WTC11 (cell line): Measurements from ENCODE around the gene TMEM234. TPM values are rescaled to one million over a fixed set of nuclear protein-coding genes. Genes with fewer than 3 reads are reported as not detected.

Experiments used
- ATAC-seq: fragments of 200-7000 bp; cut with Tn5 transposase; 2 replicates; pipeline ENCODE4 v1.10.0; 2021; ENCODE audit warnings: mild to moderate bottlenecking, moderate library complexity
- CTCF ChIA-PET: fragments of 300-600 bp; sonication (Branson Sonifier 250); formaldehyde crosslinking; loops from one replicate; lab custom pipeline; 2021; ENCODE audit warnings: antibody characterized with exemption; lab: Charles Lee
- POLR2A ChIA-PET: fragments of 350-600 bp; sonication (Branson Sonifier 250); formaldehyde crosslinking; loops from one replicate; lab custom pipeline; 2021; ENCODE audit warnings: antibody characterized with exemption; lab: Charles Lee
- DNase-seq: peaks from one replicate; pipeline ENCODE4 v3.0.0; 2021; ENCODE audit warnings: low spot score
- H3K27ac Mint-ChIP-seq: 2 replicates; pipeline ENCODE4 v1.8.0; 2021; ENCODE audit warnings: mixed read lengths
- H3K27me3 Mint-ChIP-seq: 2 replicates; pipeline ENCODE4 v1.8.0; 2021; ENCODE audit warnings: low read depth, mild to moderate bottlenecking, moderate library complexity, mixed read lengths
- H3K36me3 Mint-ChIP-seq: 2 replicates; pipeline ENCODE4 v1.8.0; 2021; ENCODE audit warnings: mixed read lengths
- H3K4me1 Mint-ChIP-seq: 2 replicates; pipeline ENCODE4 v1.8.0; 2022; ENCODE audit warnings: mixed read lengths
- H3K4me3 Mint-ChIP-seq: 2 replicates; pipeline ENCODE4 v1.8.0; 2021; ENCODE audit warnings: mild to moderate bottlenecking, moderate library complexity, mixed read lengths
- H3K9me3 Mint-ChIP-seq: 2 replicates; pipeline ENCODE4 v1.8.0; 2021; ENCODE audit warnings: mixed read lengths
- CTCF ChIP-seq: fragments of 200-600 bp; IDR thresholded peaks from 2 replicates; pipeline ENCODE4 v1.8.0; 2022; ENCODE audit warnings: antibody characterized with exemption
- E2F1 ChIP-seq: sonication (generic); formaldehyde crosslinking; IDR thresholded peaks from 2 replicates; pipeline ENCODE4 v1.8.0; 2022; ENCODE audit warnings: mild to moderate bottlenecking, missing genetic modification reagents
- EMX1 ChIP-seq: fragments of 250-450 bp; sonication (Bioruptor Pico); IDR thresholded peaks from 2 replicates; pipeline ENCODE4 v1.8.0; 2021; ENCODE audit warnings: mild to moderate bottlenecking
- FOXK1 ChIP-seq: sonication (generic); formaldehyde crosslinking; IDR thresholded peaks from 2 replicates; pipeline ENCODE4 v1.8.0; 2022; ENCODE audit warnings: mild to moderate bottlenecking, moderate library complexity, missing genetic modification reagents
- HMGA2 ChIP-seq: fragments of 250-450 bp; sonication (Bioruptor Pico); IDR thresholded peaks from 2 replicates; pipeline ENCODE4 v1.4.0; 2021; ENCODE audit warnings: mild to moderate bottlenecking, moderate library complexity
- JAZF1 ChIP-seq: fragments of 250-450 bp; sonication (Bioruptor Pico); IDR thresholded peaks from 2 replicates; pipeline ENCODE4 v1.9.0; 2021; ENCODE audit warnings: moderate library complexity, mild to moderate bottlenecking, inconsistent platforms
- MXD4 ChIP-seq: fragments of 250-450 bp; sonication (Bioruptor Pico); IDR thresholded peaks from 2 replicates; pipeline ENCODE4 v1.8.0; 2021; ENCODE audit warnings: mild to moderate bottlenecking, moderate library complexity, borderline replicate concordance
- MYBL2 ChIP-seq: sonication (generic); formaldehyde crosslinking; IDR thresholded peaks from 2 replicates; pipeline ENCODE4 v1.8.1; 2023; ENCODE audit warnings: mild to moderate bottlenecking, moderate library complexity, missing genetic modification reagents
- NR1H2 ChIP-seq: sonication (generic); formaldehyde crosslinking; IDR thresholded peaks from 2 replicates; pipeline ENCODE4 v1.9.0; 2021; ENCODE audit warnings: mild to moderate bottlenecking, moderate library complexity, missing genetic modification reagents
- PRDM15 ChIP-seq: sonication (generic); formaldehyde crosslinking; IDR thresholded peaks from 2 replicates; pipeline ENCODE4 v1.8.0; 2022; ENCODE audit warnings: missing genetic modification reagents
- STAT6 ChIP-seq: sonication (generic); formaldehyde crosslinking; conservative IDR thresholded peaks from 2 replicates; pipeline ENCODE4 v1.8.1; 2023; ENCODE audit warnings: mild to moderate bottlenecking, low read depth, missing genetic modification reagents, moderate library complexity
- TP53 ChIP-seq: sonication (generic); formaldehyde crosslinking; IDR thresholded peaks from 2 replicates; pipeline ENCODE4 v1.8.1; 2023; ENCODE audit warnings: mild to moderate bottlenecking, missing genetic modification reagents
- ZNF138 ChIP-seq: sonication (generic); formaldehyde crosslinking; conservative IDR thresholded peaks from 2 replicates; pipeline ENCODE4 v1.8.1; 2022; ENCODE audit warnings: mild to moderate bottlenecking, moderate library complexity, missing genetic modification reagents
- ZNF416 ChIP-seq: fragments of 250-450 bp; sonication (Bioruptor Pico); IDR thresholded peaks from 2 replicates; pipeline ENCODE4 v1.9.0; 2021; ENCODE audit warnings: mild to moderate bottlenecking, inconsistent platforms
- ZNF425 ChIP-seq: fragments of 250-450 bp; sonication (Bioruptor Pico); conservative IDR thresholded peaks from 2 replicates; pipeline ENCODE4 v1.9.0; 2021; ENCODE audit warnings: mild to moderate bottlenecking
- total RNA-seq: library from RNA; stranded (reverse); gene quantifications from 3 replicates; pipeline ENCODE4 v1.2.3, GENCODE V29; 2021

Gene TMEM234
- total RNA-seq, 1 experiment from 2014 or later: 11.9 TPM

- no peak for TF ChIP-seq MYBL2 (CRISPR knock-in tag)
- TF ChIP-seq TP53 (CRISPR knock-in tag): no peak
- Mint-ChIP-seq H3K9me3 (no peaks in the 10 kb centered on the region), H3K27ac (no peak overlapping the region), H3K27me3 (no peaks in the 10 kb centered on the region), H3K36me3 (no peaks in the 10 kb centered on the region; the same call in 1 of the 2 replicates), H3K4me3 (no peak overlapping the region), H3K4me1 (peaks cover 10% of the 10 kb centered on the region)
- DNase-seq: no peak
- CTCF ChIA-PET: interaction anchor here (1.1 to 2.8 kb wide), 10 partner anchors 16 to 262 kb away, joined by 3 to 69 read pairs (median 16); partner anchors contain the start of genes CCDC28B, FAM167B, LCK and TMEM39B
- ATAC-seq: no peak
- POLR2A ChIA-PET: interaction anchor here (0.6 to 1.1 kb wide), 2 partner anchors 119 to 121 kb away, joined by 4 to 8 read pairs; partner anchors contain the start of gene MARCKSL1
Observed at GRCh38 chr1:32216566-32216965, 5.6 kb downstream of the TMEM234 start.

GRCh38 chr1:32215629-32216480 is 6.3 kb downstream of the TMEM234 start:
- ATAC-seq (peak; percentile 97), DNase-seq (peak; percentile 78)
- H3K27ac Mint-ChIP-seq: no peak overlapping the region
- H3K4me3 Mint-ChIP-seq: no peak overlapping the region
- H3K27me3 Mint-ChIP-seq: peaks cover 4% of the 10 kb centered on the region; the same call in 1 of the 2 replicates
- ChIA-PET CTCF (interaction anchor here (0.5 to 2.8 kb wide), 41 partner anchors 10 to 455 kb away, joined by 3 to 69 read pairs (median 5); partner anchors contain the start of genes BSDC1, CCDC28B, FAM167B and FAM229A), POLR2A (interaction anchor here (0.6 to 1.3 kb wide), 8 partner anchors 10 to 179 kb away, joined by 3 to 8 read pairs (median 6); partner anchors contain the start of genes BSDC1, CCDC28B, IQCC and MARCKSL1)
- H3K9me3 Mint-ChIP-seq: no peaks in the 10 kb centered on the region
- H3K4me1 Mint-ChIP-seq: peaks cover 2% of the 10 kb centered on the region; the same call in 1 of the 2 replicates
- TF ChIP-seq NR1H2 (no peak), CTCF (peak; percentile 62; the same call in 1 of the 2 replicates)
- no peaks in the 10 kb centered on the region; the same call in 1 of the 2 replicates for H3K36me3 Mint-ChIP-seq

GRCh38 chr1:32208891-32209328 is 13.2 kb downstream of the TMEM234 start, which contains the start of gene DCDC2B:
Gene DCDC2B, plus strand, starts transcription at chr1:32209089. Its CDS starts 5 bp downstream, at chr1:32209094.
- Mint-ChIP-seq H3K9me3 (no peaks in the 10 kb centered on the region), H3K4me1 (peaks cover 10% of the 10 kb centered on the region), H3K36me3 (peaks cover 4% of the 10 kb centered on the region), H3K4me3 (no peak within 1 kb of the TSS), H3K27ac (no peak within 1 kb of the TSS; the same call in 1 of the 2 replicates), H3K27me3 (peaks cover 8% of the 10 kb centered on the region)
- no peak for DNase-seq
- ChIA-PET POLR2A (no interaction called here), CTCF (interaction anchor here (1.5 kb wide), 1 partner anchor 40 kb away, joined by 5 read pairs; no protein-coding TSS in a partner anchor)
- ATAC-seq: no peak
- TF ChIP-seq ZNF425 (no peak), ZNF138 (CRISPR knock-in tag) (no peak), HMGA2 (CRISPR knock-in tag) (no peak), PRDM15 (CRISPR knock-in tag) (no peak), STAT6 (CRISPR knock-in tag) (no peak), EMX1 (no peak), JAZF1 (CRISPR knock-in tag) (no peak), E2F1 (CRISPR knock-in tag) (no peak), ZNF416 (CRISPR knock-in tag) (no peak), CTCF (no peak), FOXK1 (CRISPR knock-in tag) (no peak), MXD4 (CRISPR knock-in tag) (no peak)
